A673 (cell line): ENCODE results near the gene TMEM184A. TPM values are rescaled to one million over a fixed set of nuclear protein-coding genes. Genes with fewer than 3 reads are reported as not detected.

Experiments used
- BruUV-seq: library from RNA; stranded (reverse); fragments of 400-500 nt; replicated peaks from 2 replicates; lab custom pipeline; 2021; lab: Mats Ljungman, UMichigan
- CTCF ChIA-PET: fragments of 300-600 bp; sonication (Branson Sonifier 250); formaldehyde crosslinking; loops from one replicate; lab custom pipeline; 2022; ENCODE audit warnings: antibody characterized with exemption; lab: Charles Lee
- POLR2A ChIA-PET: fragments of 300-600 bp; sonication (Branson Sonifier 250); formaldehyde crosslinking; loops from one replicate; lab custom pipeline; 2022; ENCODE audit warnings: antibody characterized with exemption; ENCODE audit not compliant: low non-redundant PET; lab: Charles Lee
- DNase-seq: peaks from one replicate; pipeline ENCODE4 v3.0.0-alpha.2; 2015; ENCODE audit warnings: low spot score
- H3K27ac ChIP-seq: fragments of 200-600 bp; sonication (generic); 2 replicates; pipeline ENCODE4 v1.5.1; 2016; ENCODE audit warnings: mixed run types, low read depth, mild to moderate bottlenecking, mixed read lengths, antibody characterized with exemption, low read length; ENCODE audit not compliant: poor library complexity, severe bottlenecking
- H3K27me3 ChIP-seq: fragments of 200-600 bp; sonication (generic); replicated peaks from 2 replicates; pipeline ENCODE4 v1.6.1; 2017; ENCODE audit warnings: mixed run types, low read depth, mild to moderate bottlenecking, mixed read lengths, antibody characterized with exemption, low read length; ENCODE audit not compliant: insufficient read depth, poor library complexity
- H3K36me3 ChIP-seq: fragments of 200-600 bp; sonication (generic); 2 replicates; pipeline ENCODE4 v1.6.1; 2016; ENCODE audit warnings: mixed run types, mild to moderate bottlenecking, mixed read lengths, antibody characterized with exemption, low read length; ENCODE audit not compliant: insufficient read depth, poor library complexity, severe bottlenecking
- H3K4me1 ChIP-seq: fragments of 200-600 bp; sonication (generic); 2 replicates; pipeline ENCODE4 v1.6.1; 2017; ENCODE audit warnings: mixed run types, mild to moderate bottlenecking, mixed read lengths, antibody characterized with exemption, low read length; ENCODE audit not compliant: insufficient read depth, poor library complexity, severe bottlenecking
- H3K4me3 ChIP-seq: fragments of 200-600 bp; sonication (generic); 2 replicates; pipeline ENCODE4 v1.5.1; 2016; ENCODE audit warnings: low read depth, mixed run types, mild to moderate bottlenecking, mixed read lengths, low read length; ENCODE audit not compliant: poor library complexity, severe bottlenecking
- H3K9me3 ChIP-seq: fragments of 200-600 bp; sonication (generic); 2 replicates; pipeline ENCODE4 v1.6.1; 2016; ENCODE audit warnings: mixed run types, low read depth, mild to moderate bottlenecking, mixed read lengths, antibody characterized with exemption, low read length; ENCODE audit not compliant: poor library complexity, severe bottlenecking
- CTCF ChIP-seq: fragments of 300-800, 200-600 bp; sonication (generic); conservative IDR thresholded peaks from 2 replicates; pipeline ENCODE4 v1.5.1; 2017; ENCODE audit warnings: low read depth, mild to moderate bottlenecking, antibody characterized with exemption, low read length, moderate library complexity, mixed read lengths
- EZH2 ChIP-seq: fragments of 200-600 bp; sonication (generic); IDR thresholded peaks from 2 replicates; pipeline ENCODE4 v1.6.1; 2017; ENCODE audit warnings: borderline replicate concordance, low read depth, mild to moderate bottlenecking, mixed read lengths, antibody characterized with exemption, low read length; ENCODE audit not compliant: poor library complexity, severe bottlenecking
- intact Hi-C: fragments of 100-400 bp; cut with micrococcal nuclease; formaldehyde crosslinking; loops from one replicate; pipeline ENCODE4 v1.10.0; 2022; ENCODE audit not compliant: unreplicated experiment
- total RNA-seq: library from RNA; stranded (reverse); gene quantifications from 2 replicates; pipeline ENCODE4 v1.2.3, GENCODE V29; 2021

TMEM184A gene
- total RNA-seq, 1 experiment from 2014 or later = not detected

- H3K4me3 ChIP-seq = no peak overlapping the region
- H3K27me3 ChIP-seq = no peaks in the 10 kb centered on the region
- H3K9me3 ChIP-seq = no peaks in the 10 kb centered on the region
- intact Hi-C loops = no loop called here
- H3K4me1 ChIP-seq = no peaks in the 10 kb centered on the region
- no peaks in the 10 kb centered on the region for H3K36me3 ChIP-seq
- no peak overlapping the region for H3K27ac ChIP-seq
- no peak for DNase-seq
- ChIA-PET CTCF (no interaction called here), POLR2A (no interaction called here)
- no peak for TF ChIP-seq EZH2
- no peak for TF ChIP-seq CTCF
- BruUV-seq = no TSS peak
Observed at GRCh38 chr7:1602386-1602785, 46.4 kb upstream of the TMEM184A start.

- Histone ChIP-seq H3K27ac (no peak overlapping the region), H3K9me3 (no peaks in the 10 kb centered on the region), H3K4me3 (no peak overlapping the region), H3K27me3 (no peaks in the 10 kb centered on the region), H3K4me1 (no peaks in the 10 kb centered on the region), H3K36me3 (no peaks in the 10 kb centered on the region)
- ChIA-PET POLR2A (no interaction called here), CTCF (no interaction called here)
- intact Hi-C loops = no loop called here
- DNase-seq = no peak
- no peak for TF ChIP-seq CTCF
- TF ChIP-seq EZH2 = no peak
- no TSS peak for BruUV-seq
Observed at GRCh38 chr7:1601956-1602355, 46.0 kb upstream of the TMEM184A start.

- Histone ChIP-seq H3K4me3 (no peak overlapping the region), H3K9me3 (no peaks in the 10 kb centered on the region), H3K27me3 (no peaks in the 10 kb centered on the region), H3K36me3 (no peaks in the 10 kb centered on the region), H3K27ac (no peak overlapping the region), H3K4me1 (no peaks in the 10 kb centered on the region)
- CTCF ChIA-PET = no interaction called here
- BruUV-seq = no TSS peak
- intact Hi-C loops = no loop called here
- no peak for DNase-seq
- TF ChIP-seq EZH2 (no peak), CTCF (no peak)
- POLR2A ChIA-PET = no interaction called here
Observed at GRCh38 chr7:1599640-1600395, 43.8 kb upstream of the TMEM184A start.
